KBM-7 (cell line): ENCODE measurements around the gene GATAD2A.

Experiments used
- DNase-seq: peaks from one replicate; pipeline ENCODE4 v3.0.0-alpha.2; 2015
- in situ Hi-C: fragments of 300-500 bp; cut with MboI; formaldehyde crosslinking; loops from 2 replicates; pipeline ENCODE4 v1.14.3; 2020; ENCODE audit warnings: low sequenced_read_pairs, low pct_unique_long_range_greater_than_20kb, mixed read lengths

GATAD2A gene

GRCh38 chr19:19417628-19418245 lies 12.3 kb downstream of the GATAD2A start:
- DNase-seq, result no peak
- in situ Hi-C loops, result no loop called here

GRCh38 chr19:19418555-19419260 lies 13.2 kb downstream of the GATAD2A start:
- in situ Hi-C loops, result no loop called here
- DNase-seq, result no peak

- DNase-seq, result peak; percentile 62
- in situ Hi-C loops, result no loop called here
Observed at GRCh38 chr19:19420570-19421298, 15.3 kb downstream of the GATAD2A start.

GRCh38 chr19:19421299-19421696 lies 15.8 kb downstream of the GATAD2A start:
- in situ Hi-C loops, result no loop called here
- DNase-seq, result no peak

- no peak for DNase-seq
- in situ Hi-C loops, result no loop called here
Observed at GRCh38 chr19:19422156-19422555, 16.7 kb downstream of the GATAD2A start.

GRCh38 chr19:19423322-19423721 lies 17.8 kb downstream of the GATAD2A start:
- DNase-seq, result no peak
- in situ Hi-C loops, result no loop called here

- DNase-seq, result no peak
- in situ Hi-C loops, result no loop called here
Observed at GRCh38 chr19:19425170-19425875, 19.8 kb downstream of the GATAD2A start.

- in situ Hi-C loops, result no loop called here
- DNase-seq, result no peak
Observed at GRCh38 chr19:19426216-19426615, 20.7 kb downstream of the GATAD2A start.

GRCh38 chr19:19426799-19427198 lies 21.3 kb downstream of the GATAD2A start:
- DNase-seq, result no peak
- in situ Hi-C loops, result no loop called here

- DNase-seq, result no peak
- in situ Hi-C loops, result no loop called here
Observed at GRCh38 chr19:19427302-19427701, 21.8 kb downstream of the GATAD2A start.

- no peak for DNase-seq
- in situ Hi-C loops, result no loop called here
Observed at GRCh38 chr19:19427944-19428343, 22.5 kb downstream of the GATAD2A start.

GRCh38 chr19:19428746-19429145 lies 23.3 kb downstream of the GATAD2A start:
- DNase-seq, result no peak
- in situ Hi-C loops, result no loop called here

- in situ Hi-C loops, result no loop called here
- DNase-seq, result no peak
Observed at GRCh38 chr19:19429361-19429760, 23.9 kb downstream of the GATAD2A start.

- DNase-seq, result no peak
- in situ Hi-C loops, result no loop called here
Observed at GRCh38 chr19:19432732-19433131, 27.3 kb downstream of the GATAD2A start.

- in situ Hi-C loops, result no loop called here
- DNase-seq, result no peak
Observed at GRCh38 chr19:19433666-19434213, 28.3 kb downstream of the GATAD2A start.

GRCh38 chr19:19434483-19435045 lies 29.1 kb downstream of the GATAD2A start:
- in situ Hi-C loops, result no loop called here
- no peak for DNase-seq

GRCh38 chr19:19436137-19436691 lies 30.7 kb downstream of the GATAD2A start:
- in situ Hi-C loops, result no loop called here
- DNase-seq, result no peak

- no peak for DNase-seq
- in situ Hi-C loops, result no loop called here
Observed at GRCh38 chr19:19438366-19439175, 33.1 kb downstream of the GATAD2A start.
